ENCODE data around the gene NACA.
"Not testable (repeated sequence)": the region's sequence is repeated elsewhere in the genome, so short reads cannot be mapped to it uniquely, and the experiment has no call there.

NACA gene

GRCh38 chr12:56726196-56726675, 1.1 kb upstream of the NACA start:
- in situ Hi-C loops (cut with MboI; ENCODE audit: low sequenced_read_pairs) = not testable (repeated sequence)

- in situ Hi-C loops (cut with MboI; ENCODE audit: low sequenced_read_pairs) = no loop called here
Observed at GRCh38 chr12:56725723-56726102, 614 bp upstream of the NACA start.

- in situ Hi-C loops (cut with MboI; ENCODE audit: low sequenced_read_pairs) = no loop called here
Observed at GRCh38 chr12:56724701-56724971, 463 bp downstream of the NACA start.

- in situ Hi-C loops (cut with MboI; ENCODE audit: low sequenced_read_pairs) = no loop called here
Observed at GRCh38 chr12:56723889-56724700, 1.0 kb downstream of the NACA start.

GRCh38 chr12:56723352-56723751, 1.7 kb downstream of the NACA start:
- in situ Hi-C loops (cut with MboI; ENCODE audit: low sequenced_read_pairs) = no loop called here

GRCh38 chr12:56722832-56723231, 2.3 kb downstream of the NACA start:
- in situ Hi-C loops (cut with MboI; ENCODE audit: low sequenced_read_pairs) = no loop called here

- in situ Hi-C loops (cut with MboI; ENCODE audit: low sequenced_read_pairs) = no loop called here
Observed at GRCh38 chr12:56721721-56722120, 3.4 kb downstream of the NACA start.

GRCh38 chr12:56721216-56721615, 3.9 kb downstream of the NACA start:
- in situ Hi-C loops (cut with MboI; ENCODE audit: low sequenced_read_pairs) = no loop called here

- in situ Hi-C loops (cut with MboI; ENCODE audit: low sequenced_read_pairs) = no loop called here
Observed at GRCh38 chr12:56720731-56721151, 4.4 kb downstream of the NACA start.

- in situ Hi-C loops (cut with MboI; ENCODE audit: low sequenced_read_pairs) = no loop called here
Observed at GRCh38 chr12:56719056-56719455, 6.0 kb downstream of the NACA start.

- in situ Hi-C loops (cut with MboI; ENCODE audit: low sequenced_read_pairs) = no loop called here
Observed at GRCh38 chr12:56718636-56719035, 6.5 kb downstream of the NACA start.

GRCh38 chr12:56718149-56718548, 7.0 kb downstream of the NACA start:
- in situ Hi-C loops (cut with MboI; ENCODE audit: low sequenced_read_pairs) = no loop called here

- in situ Hi-C loops (cut with MboI; ENCODE audit: low sequenced_read_pairs) = no loop called here
Observed at GRCh38 chr12:56716933-56717880, 7.9 kb downstream of the NACA start.

- in situ Hi-C loops (cut with MboI; ENCODE audit: low sequenced_read_pairs) = no loop called here
Observed at GRCh38 chr12:56716458-56716857, 8.6 kb downstream of the NACA start.

- in situ Hi-C loops (cut with MboI; ENCODE audit: low sequenced_read_pairs) = no loop called here
Observed at GRCh38 chr12:56715798-56716197, 9.3 kb downstream of the NACA start.

GRCh38 chr12:56714431-56714929, 10.6 kb downstream of the NACA start:
- in situ Hi-C loops (cut with MboI; ENCODE audit: low sequenced_read_pairs) = no loop called here

GRCh38 chr12:56713345-56713744, 11.8 kb downstream of the NACA start:
- in situ Hi-C loops (cut with MboI; ENCODE audit: low sequenced_read_pairs) = no loop called here

- in situ Hi-C loops (cut with MboI; ENCODE audit: low sequenced_read_pairs) = no loop called here
Observed at GRCh38 chr12:56709759-56710376, 15.2 kb downstream of the NACA start.

- in situ Hi-C loops (cut with MboI; ENCODE audit: low sequenced_read_pairs) = not testable (repeated sequence)
Observed at GRCh38 chr12:56704522-56704921, 20.6 kb downstream of the NACA start.

- in situ Hi-C loops (cut with MboI; ENCODE audit: low sequenced_read_pairs) = no loop called here
Observed at GRCh38 chr12:56699020-56699661, 26.0 kb downstream of the NACA start.

Data from hTERT RPE-1 (cell line).